K562 (cell line): ENCODE measurements around the gene KLF5. TPM values are rescaled to one million over a fixed set of nuclear protein-coding genes. Genes with fewer than 3 reads are reported as not detected.
A peak's percentile ranks its signal among the peaks of the same experiment; 100 is the strongest.

ENCODE experiments used
- ATAC-seq: fragments of 200-7000 bp; cut with Tn5 transposase; 3 replicates; pipeline ENCODE4 v1.9.1; 2020; ENCODE audit warnings: moderate library complexity
- BruUV-seq: library from RNA; stranded (reverse); fragments of 400-500 nt; replicated peaks from 2 replicates; lab custom pipeline; 2021; lab: Mats Ljungman, UMichigan
- CTCF ChIA-PET: fragments of 300-600 bp; formaldehyde crosslinking; extraction: SDS; loops from one replicate; lab custom pipeline; 2021; ENCODE audit warnings: low intra/inter-chr PET ratio; lab: Yijun Ruan, JAX
- POLR2A ChIA-PET: fragments of 300-600, 350-650 bp; sonication (Branson Sonifier 250); formaldehyde crosslinking; extraction: SDS; loops from one replicate; lab custom pipeline; 2021; ENCODE audit warnings: antibody characterized with exemption, inconsistent platforms; lab: Yijun Ruan, JAX
- DNase-seq, 4 experiments: peaks; one replicate each; pipeline versions ENCODE4 v3.0.0 to v3.0.0-alpha.2; 2011 to 2018; ENCODE audit warnings: low spot score in 3 of 4, mixed read lengths in 3 of 4; ENCODE audit errors: extremely low read depth in 1 of 4
- FAIRE-seq: peaks from 2 replicates; lab custom pipeline; 2011; peaks lifted over from hg19 to GRCh38; lab: Jason Lieb, UNC
- H2AFZ ChIP-seq: 2 replicates; pipeline ENCODE4 v1.6.0; 2011; ENCODE audit warnings: low read depth, low read length, control low read depth, inconsistent platforms
- H3K27ac ChIP-seq: fragments of 200-600 bp; 3 replicates; pipeline ENCODE4 v1.8.0; 2011; ENCODE audit warnings: low read depth, mild to moderate bottlenecking, control low read depth, inconsistent platforms, low read length, moderate library complexity, mixed read lengths; ENCODE audit errors: extremely low read depth
- H3K27me3 ChIP-seq, 2 experiments: fragments of 300-600 bp in 1 of 2; 2 replicates in 1 of 2; 3 replicates in 1 of 2; pipeline versions ENCODE4 v1.6.0 to v1.8.0; 2011; ENCODE audit warnings: inconsistent platforms in 2 of 2, low read length in 2 of 2, mild to moderate bottlenecking in 1 of 2, mixed read lengths in 1 of 2, moderate library complexity in 1 of 2; ENCODE audit not compliant: control insufficient read depth in 2 of 2, insufficient read depth in 2 of 2
- H3K36me3 ChIP-seq: fragments of 300-600 bp; 3 replicates; pipeline ENCODE4 v1.8.0; 2011; ENCODE audit warnings: mild to moderate bottlenecking, low read length, inconsistent platforms; ENCODE audit not compliant: control insufficient read depth, insufficient read depth
- H3K4me1 ChIP-seq, 2 experiments: fragments of 200-600 bp in 1 of 2; replicated peaks in 1 of 2; 2 replicates in 1 of 2; 3 replicates in 1 of 2; pipeline versions ENCODE4 v1.5.1 to v1.8.0; 2011; ENCODE audit warnings: inconsistent platforms in 2 of 2, low read length in 2 of 2, mild to moderate bottlenecking in 1 of 2, mixed read lengths in 1 of 2, moderate library complexity in 1 of 2; ENCODE audit not compliant: control insufficient read depth in 2 of 2, insufficient read depth in 2 of 2
- H3K4me2 ChIP-seq: 2 replicates; pipeline ENCODE4 v1.6.1; 2011; ENCODE audit warnings: low read length, control low read depth, inconsistent platforms, mixed read lengths; ENCODE audit not compliant: insufficient read depth
- H3K4me3 ChIP-seq: fragments of 200-600 bp; sonication (generic), shearing (Covaris generic); 2 replicates; pipeline ENCODE4 v1.5.1; 2016; ENCODE audit warnings: control low read depth, inconsistent platforms
- H3K79me2 ChIP-seq: fragments of 200-600 bp; 3 replicates; pipeline ENCODE4 v1.8.0; 2011; ENCODE audit warnings: low read length, inconsistent platforms; ENCODE audit not compliant: control insufficient read depth, insufficient read depth
- H3K9ac ChIP-seq, 2 experiments: 2 replicates each; pipeline versions ENCODE4 v1.6.0 to v1.6.1; 2011; ENCODE audit warnings: low read depth in 2 of 2, low read length in 2 of 2, control low read depth in 1 of 2, inconsistent platforms in 1 of 2, mild to moderate bottlenecking in 1 of 2, mixed read lengths in 1 of 2; ENCODE audit not compliant: insufficient read depth in 1 of 2
- H3K9me1 ChIP-seq: one replicate; pipeline ENCODE4 v1.6.0; 2011; ENCODE audit warnings: inconsistent platforms, mild to moderate bottlenecking, low read length, moderate library complexity; ENCODE audit not compliant: control insufficient read depth, insufficient read depth
- H3K9me3 ChIP-seq: replicated peaks from 2 replicates; pipeline ENCODE4 v1.5.1; 2011; ENCODE audit warnings: low read depth, low read length, inconsistent platforms; ENCODE audit not compliant: control insufficient read depth, insufficient read depth
- H4K20me1 ChIP-seq: replicated peaks from 2 replicates; pipeline ENCODE4 v1.6.1; 2011; ENCODE audit warnings: low read length, inconsistent platforms, mixed read lengths; ENCODE audit not compliant: control insufficient read depth, insufficient read depth
- HSF4 ChIP-seq: fragments of 250-450 bp; sonication (Bioruptor Pico); IDR thresholded peaks from 2 replicates; pipeline ENCODE4 v2.1.2; 2022; ENCODE audit warnings: mild to moderate bottlenecking, moderate library complexity, borderline replicate concordance
- JUNB ChIP-seq: fragments of 450-650 bp; formaldehyde crosslinking; conservative IDR thresholded peaks from 2 replicates; pipeline ENCODE4 v1.4.0; 2020; ENCODE audit warnings: mild to moderate bottlenecking
- SREBF2 ChIP-seq: sonication (generic); formaldehyde crosslinking; IDR thresholded peaks from 2 replicates; pipeline ENCODE4 v1.4.0; 2020; ENCODE audit warnings: mild to moderate bottlenecking, missing genetic modification reagents
- TFAM ChIP-seq: fragments of 250-450 bp; sonication (Bioruptor Pico); conservative IDR thresholded peaks from 2 replicates; pipeline ENCODE4 v1.5.0; 2021; ENCODE audit warnings: mild to moderate bottlenecking, moderate library complexity
- WGBS: fragments of 100-300 bp; shearing (Covaris generic); methylation state at CpG from one replicate; pipeline ENCODE4 v1.1.6; 2016; ENCODE audit warnings: low coverage, mixed read lengths; ENCODE audit not compliant: insufficient coverage; ENCODE audit errors: missing lambda C conversion rate; 5-methylcytosine and 5-hydroxymethylcytosine counted together
- in situ Hi-C: fragments of 300-500 bp; cut with MboI; formaldehyde crosslinking; loops from 4 replicates; pipeline ENCODE4 v1.15.0; 2018; ENCODE audit warnings: inconsistent platforms, mixed read lengths
- intact Hi-C: fragments of 100-400 bp; cut with micrococcal nuclease; formaldehyde crosslinking; loops from 2 replicates; pipeline ENCODE4 v1.14.2; 2022
- polyA plus RNA-seq, 8 experiments: library from polyadenylated mRNA; depleted of rRNA in 4 of 8; stranded (reverse) in 5 of 8; unstranded in 3 of 8; fragments of >200 nt; fragmentation: Nextera tagmentation in 2 of 8; fragmentation: Illumina TruSeq in 1 of 8; extraction: Ambion mirVana in 2 of 8; extraction: Trizol in 1 of 8; gene quantifications; 2 replicates each; pipeline versions ENCODE4 v1.2.1 to v1.2.3, GENCODE V29; 2011 to 2014; ENCODE audit warnings: inconsistent platforms in 1 of 8, missing spikeins in 1 of 8
- total RNA-seq, 7 experiments: library from RNA; depleted of rRNA in 6 of 7; stranded (reverse); fragments of >200 nt in 6 of 7; fragmentation: Illumina TruSeq in 2 of 7; extraction: Trizol in 2 of 7; gene quantifications; 2 replicates each; pipeline versions ENCODE4 v1.2.1 to v1.2.3, GENCODE V29; 2011 to 2021; ENCODE audit warnings: low replicate concordance in 1 of 7
- TF ChIP-seq, protein P1 (sequence below), 2 experiments: fragments of 450-650 bp in 1 of 2; sonication (generic) in 1 of 2; formaldehyde crosslinking in 1 of 2; IDR thresholded peaks; 2 replicates each; pipeline versions ENCODE4 v1.7.1 to v1.9.0; 2016 to 2022; ENCODE audit warnings: inconsistent platforms in 1 of 2, mild to moderate bottlenecking in 1 of 2, missing genetic modification reagents in 1 of 2

The KLF5 gene
- total and polyA plus RNA-seq, 9 of the 15 experiments (the other 6 are each of a cell fraction or from before 2014, with no cell fraction given): 0.17 to 1.0 (median 0.36) TPM

DNA sequence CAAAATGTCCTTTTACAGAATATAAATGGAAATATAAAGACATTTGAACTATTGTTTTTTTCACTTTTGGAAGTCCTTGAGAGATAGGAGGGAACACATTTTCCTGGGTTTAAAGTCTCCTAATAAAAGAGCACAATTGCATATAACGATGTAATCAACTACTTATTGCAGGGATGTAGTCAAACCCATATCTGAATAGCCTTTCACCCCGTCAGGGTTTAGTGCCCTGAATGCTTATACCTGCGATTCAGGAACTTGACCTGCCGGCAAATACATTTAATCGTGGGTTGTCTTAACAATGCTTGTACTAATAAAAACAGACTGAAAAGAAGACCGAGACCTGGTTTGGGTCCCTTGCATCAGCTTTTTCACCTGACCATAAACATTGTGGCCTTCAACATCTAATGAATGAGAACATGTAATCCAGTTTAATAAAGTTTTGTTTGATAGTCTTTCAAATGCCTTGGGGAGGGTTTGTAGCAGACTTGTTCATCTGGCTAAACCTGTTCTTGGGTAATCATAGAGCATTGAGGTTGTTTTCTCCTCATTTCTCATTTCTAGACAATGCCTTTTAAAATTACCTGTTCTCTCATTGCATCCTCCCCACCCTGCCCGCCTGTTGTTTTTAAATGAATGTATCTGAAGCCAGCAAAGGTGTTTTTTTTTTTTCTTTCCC is 7.0 kb downstream of the KLF5 start:
- BruUV-seq: no TSS peak
- intact Hi-C loops (no loop called here), in situ Hi-C loops (no loop called here)
- 36% methylated on average over 6 of the region's 7 CpGs for WGBS
- H3K9me1 ChIP-seq: no peaks in the 10 kb centered on the region
- no peaks in the 10 kb centered on the region for H3K4me1 ChIP-seq
- no peak overlapping the region for H3K4me3 ChIP-seq
- no peak for FAIRE-seq
- H2AFZ ChIP-seq: no peak overlapping the region
- H3K36me3 ChIP-seq: no peaks in the 10 kb centered on the region
- CTCF ChIA-PET: no interaction called here
- H4K20me1 ChIP-seq: no peaks in the 10 kb centered on the region
- DNase-seq: no peak
- POLR2A ChIA-PET: no interaction called here
- no peak overlapping the region for H3K9ac ChIP-seq
- ATAC-seq: no peak
- H3K27ac ChIP-seq: no peak overlapping the region
- H3K79me2 ChIP-seq: no peaks in the 10 kb centered on the region
- H3K4me2 ChIP-seq: no peak overlapping the region
- no peaks in the 10 kb centered on the region; the same call in 1 of the 2 replicates for H3K9me3 ChIP-seq
- H3K27me3 ChIP-seq: peaks cover 1 to 5% of the 10 kb centered on the region in 2 experiments; a peak in 1 of 5 replicates
- TF ChIP-seq, protein P1, sequence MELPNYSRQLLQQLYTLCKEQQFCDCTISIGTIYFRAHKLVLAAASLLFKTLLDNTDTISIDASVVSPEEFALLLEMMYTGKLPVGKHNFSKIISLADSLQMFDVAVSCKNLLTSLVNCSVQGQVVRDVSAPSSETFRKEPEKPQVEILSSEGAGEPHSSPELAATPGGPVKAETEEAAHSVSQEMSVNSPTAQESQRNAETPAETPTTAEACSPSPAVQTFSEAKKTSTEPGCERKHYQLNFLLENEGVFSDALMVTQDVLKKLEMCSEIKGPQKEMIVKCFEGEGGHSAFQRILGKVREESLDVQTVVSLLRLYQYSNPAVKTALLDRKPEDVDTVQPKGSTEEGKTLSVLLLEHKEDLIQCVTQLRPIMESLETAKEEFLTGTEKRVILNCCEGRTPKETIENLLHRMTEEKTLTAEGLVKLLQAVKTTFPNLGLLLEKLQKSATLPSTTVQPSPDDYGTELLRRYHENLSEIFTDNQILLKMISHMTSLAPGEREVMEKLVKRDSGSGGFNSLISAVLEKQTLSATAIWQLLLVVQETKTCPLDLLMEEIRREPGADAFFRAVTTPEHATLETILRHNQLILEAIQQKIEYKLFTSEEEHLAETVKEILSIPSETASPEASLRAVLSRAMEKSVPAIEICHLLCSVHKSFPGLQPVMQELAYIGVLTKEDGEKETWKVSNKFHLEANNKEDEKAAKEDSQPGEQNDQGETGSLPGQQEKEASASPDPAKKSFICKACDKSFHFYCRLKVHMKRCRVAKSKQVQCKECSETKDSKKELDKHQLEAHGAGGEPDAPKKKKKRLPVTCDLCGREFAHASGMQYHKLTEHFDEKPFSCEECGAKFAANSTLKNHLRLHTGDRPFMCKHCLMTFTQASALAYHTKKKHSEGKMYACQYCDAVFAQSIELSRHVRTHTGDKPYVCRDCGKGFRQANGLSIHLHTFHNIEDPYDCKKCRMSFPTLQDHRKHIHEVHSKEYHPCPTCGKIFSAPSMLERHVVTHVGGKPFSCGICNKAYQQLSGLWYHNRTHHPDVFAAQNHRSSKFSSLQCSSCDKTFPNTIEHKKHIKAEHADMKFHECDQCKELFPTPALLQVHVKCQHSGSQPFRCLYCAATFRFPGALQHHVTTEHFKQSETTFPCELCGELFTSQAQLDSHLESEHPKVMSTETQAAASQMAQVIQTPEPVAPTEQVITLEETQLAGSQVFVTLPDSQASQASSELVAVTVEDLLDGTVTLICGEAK (IDR thresholded peaks at IDR 0.05): peak; percentile 64
- TF ChIP-seq, protein P1 (CRISPR knock-in tag; IDR thresholded peaks at IDR 0.05): no peak
- TF ChIP-seq HSF4 (CRISPR knock-in tag) (no peak), SREBF2 (CRISPR knock-in tag) (no peak), TFAM (CRISPR knock-in tag) (no peak), JUNB (CRISPR knock-in tag) (no peak)
